GM12873 (cell line): ENCODE results near the gene TSPAN19.
A peak's percentile ranks its signal among the peaks of the same experiment; 100 is the strongest.

Source experiments
- CTCF ChIP-seq: IDR thresholded peaks from 2 replicates; pipeline ENCODE4 v1.5.1; 2012; ENCODE audit warnings: low read depth, mild to moderate bottlenecking, moderate library complexity, low read length, control low read depth; ENCODE audit not compliant: insufficient read depth; ENCODE audit errors: missing control alignments

Gene TSPAN19

GRCh38 chr12:85036234-85036707, at the start of gene TSPAN19, which contains the start of gene LRRIQ1:
TSS of gene TSPAN19 (minus strand) at chr12:85036277. CDS start at chr12:85029946, 6,331 bp downstream.
TSS of gene LRRIQ1 (plus strand) at chr12:85036351. CDS start at chr12:85038177, 1,826 bp downstream.
- no peak for TF ChIP-seq CTCF

GRCh38 chr12:85085066-85085465, 49.0 kb upstream of the TSPAN19 start:
- TF ChIP-seq CTCF, result no peak

GRCh38 chr12:85076688-85077430, 40.8 kb upstream of the TSPAN19 start:
- TF ChIP-seq CTCF, result peak; percentile 44

GRCh38 chr12:85072826-85073225, 36.7 kb upstream of the TSPAN19 start:
- TF ChIP-seq CTCF, result no peak

GRCh38 chr12:85065837-85066482, 29.9 kb upstream of the TSPAN19 start:
- TF ChIP-seq CTCF, result no peak

GRCh38 chr12:85060916-85061315, 24.8 kb upstream of the TSPAN19 start:
- no peak for TF ChIP-seq CTCF

- no peak for TF ChIP-seq CTCF
Measured at GRCh38 chr12:85059594-85059993, 23.5 kb upstream of the TSPAN19 start.
